Fibroblast of pulmonary artery (primary cell): ENCODE results near the gene UNC13D.

ENCODE experiments used
- DNase-seq: peaks from one replicate; pipeline ENCODE4 v3.0.0-alpha.2; 2010; ENCODE audit warnings: low read depth
- H3K4me3 ChIP-seq: replicated peaks from 2 replicates; pipeline ENCODE4 v1.5.1; 2011; ENCODE audit warnings: low read depth, mild to moderate bottlenecking, control low read depth, low read length, moderate library complexity
- TF ChIP-seq, protein P1 (sequence below): IDR thresholded peaks from 2 replicates; pipeline ENCODE4 v1.5.1; 2011; ENCODE audit warnings: mild to moderate bottlenecking, control low read depth, low read length, inconsistent platforms; ENCODE audit errors: missing control alignments

Gene UNC13D

DNA sequence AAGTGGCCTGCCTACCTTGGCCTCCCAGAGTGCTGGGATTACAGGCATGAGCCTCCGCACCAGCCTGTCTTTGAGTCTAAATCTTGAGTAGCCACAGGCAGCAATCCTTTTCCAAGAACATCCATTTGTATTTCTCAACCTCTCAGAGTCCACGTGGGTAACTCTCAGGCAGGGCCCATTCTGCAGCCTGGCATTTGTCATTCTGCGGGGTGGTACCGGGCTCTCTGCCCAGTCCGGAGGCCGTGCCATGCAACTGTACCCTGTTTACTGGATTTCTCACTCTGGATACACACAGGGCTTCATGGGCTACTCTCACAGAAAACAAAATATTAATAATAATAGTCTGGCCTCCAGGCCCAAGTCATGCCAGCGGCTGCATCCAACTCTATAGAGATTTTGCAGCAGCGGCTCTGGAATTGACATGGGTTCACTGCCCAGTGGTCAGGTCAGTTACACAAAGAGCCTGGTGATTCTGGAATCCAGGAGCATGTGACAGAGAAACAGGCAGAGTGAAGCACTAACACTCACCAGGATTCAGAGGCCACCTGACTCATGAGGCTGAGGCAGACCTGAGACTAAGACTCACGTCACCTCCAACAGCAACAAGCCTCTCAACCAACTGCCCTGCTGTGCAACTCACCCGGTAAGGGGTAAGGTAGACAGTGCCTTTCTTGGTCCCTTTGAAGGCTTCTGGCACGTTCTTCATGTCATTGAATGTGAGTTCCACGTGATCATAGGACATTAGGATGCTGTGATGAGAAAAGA is 6.9 kb upstream of the UNC13D start:
- no peak overlapping the region for H3K4me3 ChIP-seq
- TF ChIP-seq, protein P1, sequence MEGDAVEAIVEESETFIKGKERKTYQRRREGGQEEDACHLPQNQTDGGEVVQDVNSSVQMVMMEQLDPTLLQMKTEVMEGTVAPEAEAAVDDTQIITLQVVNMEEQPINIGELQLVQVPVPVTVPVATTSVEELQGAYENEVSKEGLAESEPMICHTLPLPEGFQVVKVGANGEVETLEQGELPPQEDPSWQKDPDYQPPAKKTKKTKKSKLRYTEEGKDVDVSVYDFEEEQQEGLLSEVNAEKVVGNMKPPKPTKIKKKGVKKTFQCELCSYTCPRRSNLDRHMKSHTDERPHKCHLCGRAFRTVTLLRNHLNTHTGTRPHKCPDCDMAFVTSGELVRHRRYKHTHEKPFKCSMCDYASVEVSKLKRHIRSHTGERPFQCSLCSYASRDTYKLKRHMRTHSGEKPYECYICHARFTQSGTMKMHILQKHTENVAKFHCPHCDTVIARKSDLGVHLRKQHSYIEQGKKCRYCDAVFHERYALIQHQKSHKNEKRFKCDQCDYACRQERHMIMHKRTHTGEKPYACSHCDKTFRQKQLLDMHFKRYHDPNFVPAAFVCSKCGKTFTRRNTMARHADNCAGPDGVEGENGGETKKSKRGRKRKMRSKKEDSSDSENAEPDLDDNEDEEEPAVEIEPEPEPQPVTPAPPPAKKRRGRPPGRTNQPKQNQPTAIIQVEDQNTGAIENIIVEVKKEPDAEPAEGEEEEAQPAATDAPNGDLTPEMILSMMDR: no peak
- DNase-seq: no peak

- H3K4me3 ChIP-seq: no peak overlapping the region
- no peak for DNase-seq
- TF ChIP-seq, protein P1: no peak
Measured at GRCh38 chr17:75849724-75850123, 5.5 kb upstream of the UNC13D start.

- H3K4me3 ChIP-seq: no peak overlapping the region
- DNase-seq: no peak
- TF ChIP-seq, protein P1: no peak
Measured at GRCh38 chr17:75849279-75849646, 5.1 kb upstream of the UNC13D start.

DNA sequence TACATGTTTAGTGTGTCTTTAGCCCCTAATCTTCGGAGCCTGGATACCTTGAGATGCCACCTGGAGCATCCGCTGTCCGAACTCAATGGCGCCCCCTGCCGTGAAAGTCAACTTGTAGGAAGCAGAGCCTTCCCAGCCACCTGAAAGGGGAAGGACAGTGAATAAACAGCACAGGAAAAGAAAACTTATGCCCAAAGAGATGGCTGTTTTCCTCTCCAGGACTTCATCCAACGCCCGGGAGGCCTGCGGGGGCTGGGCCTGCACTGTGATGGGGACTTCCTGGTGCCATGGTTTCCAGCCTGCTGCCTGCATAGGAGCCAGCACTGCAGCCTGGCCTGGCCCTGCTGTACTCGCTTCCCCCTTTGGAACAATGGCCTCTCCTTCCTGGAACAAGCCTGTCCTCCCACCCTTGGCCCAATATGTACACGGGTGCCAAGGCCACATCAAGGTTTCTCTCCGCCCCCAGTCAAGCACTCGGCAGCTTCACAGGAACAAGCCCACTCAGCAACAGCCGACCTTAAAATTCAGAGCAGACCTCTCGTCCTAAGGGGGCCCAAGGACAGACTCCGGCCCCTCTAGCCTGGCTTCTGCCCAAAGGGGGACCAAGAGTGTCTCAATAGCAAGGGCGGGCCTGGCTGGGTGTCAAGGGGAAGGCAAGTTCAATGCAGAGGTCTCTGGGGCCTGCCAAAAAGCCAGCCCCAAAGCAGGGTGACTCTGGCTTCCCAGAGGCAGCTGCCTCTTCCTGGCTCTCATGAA is 4.5 kb upstream of the UNC13D start:
- peak; percentile 87 for DNase-seq
- H3K4me3 ChIP-seq: no peak overlapping the region
- TF ChIP-seq, protein P1: peak; percentile 77

DNA sequence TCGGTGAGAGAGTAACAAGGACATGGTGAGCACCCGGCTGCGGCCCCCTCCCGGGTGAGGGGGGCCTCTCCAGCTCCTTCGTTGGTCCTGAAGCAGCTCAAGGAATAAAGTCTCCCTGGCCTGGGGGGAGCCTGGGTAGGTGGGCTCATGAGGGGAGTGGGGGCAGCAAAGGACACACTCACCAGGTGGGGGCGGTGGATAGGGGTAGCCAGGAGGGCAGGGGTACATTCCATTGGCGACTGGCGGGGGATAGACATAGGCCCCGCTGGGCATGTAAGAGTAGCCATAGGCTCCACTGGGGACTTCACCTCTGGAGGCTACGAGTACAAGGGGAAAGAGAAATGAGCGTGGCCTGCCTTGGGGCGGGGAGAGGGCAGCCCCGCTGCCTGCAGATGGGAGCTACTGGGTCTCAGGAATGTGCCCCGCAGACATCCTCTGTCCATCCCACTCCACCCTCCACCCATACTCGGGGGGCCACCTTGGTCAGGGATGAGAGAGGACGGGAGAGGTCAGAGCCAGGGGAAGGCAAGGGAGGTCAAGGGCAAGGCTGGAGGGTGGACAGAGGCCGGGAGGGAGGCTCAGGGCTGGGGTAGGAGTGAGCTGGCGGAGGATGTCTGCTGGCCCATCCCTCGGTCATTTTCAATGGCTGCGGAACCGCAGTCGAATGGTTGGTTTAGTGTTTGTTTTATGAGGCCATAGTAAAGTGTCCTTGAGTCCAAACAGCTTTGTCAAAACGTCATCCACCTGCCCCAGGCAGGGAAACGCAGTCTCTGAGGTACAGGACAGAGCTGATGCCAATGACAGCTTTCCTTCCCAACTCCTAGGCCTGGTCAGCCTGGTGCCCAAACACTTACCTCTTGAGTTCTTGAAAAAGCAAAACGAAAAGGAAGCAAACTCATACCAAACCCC is 3.7 kb upstream of the UNC13D start:
- TF ChIP-seq, protein P1: no peak
- no peak for DNase-seq

GRCh38 chr17:75846692-75847613 is 2.7 kb upstream of the UNC13D start:
- TF ChIP-seq, protein P1: no peak
- DNase-seq: no peak
- H3K4me3 ChIP-seq: no peak overlapping the region

More for the DNA sequence above, 3.7 kb upstream of the UNC13D start:
- no peak overlapping the region for H3K4me3 ChIP-seq
